ENCODE results near the gene IFT22. TPM values are rescaled to one million over a fixed set of nuclear protein-coding genes. Genes with fewer than 3 reads are reported as not detected.

Gene IFT22
- total RNA-seq, 1 experiment from 2014 or later: 21.3 TPM

DNA sequence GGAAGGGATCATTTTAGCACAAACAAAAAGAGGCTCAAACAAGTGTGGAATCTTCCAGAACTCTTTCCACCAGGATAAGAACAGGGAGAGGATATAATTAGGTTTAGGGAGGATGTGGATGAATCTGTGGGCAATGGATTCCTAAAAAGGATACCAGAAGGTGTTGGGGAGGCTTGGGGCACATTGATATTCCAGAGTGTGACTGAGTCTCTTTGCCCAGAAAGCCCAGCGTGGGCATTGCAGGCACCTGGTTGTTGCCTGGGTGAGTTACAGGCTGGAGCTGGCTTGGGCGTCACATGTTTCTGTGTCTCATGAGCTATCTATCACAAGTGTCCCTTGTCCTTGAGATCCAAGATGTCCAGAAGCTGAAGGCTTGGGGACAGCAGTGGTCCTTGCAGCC, 44.3 kb upstream of the IFT22 start:
- TF ChIP-seq, protein P1, sequence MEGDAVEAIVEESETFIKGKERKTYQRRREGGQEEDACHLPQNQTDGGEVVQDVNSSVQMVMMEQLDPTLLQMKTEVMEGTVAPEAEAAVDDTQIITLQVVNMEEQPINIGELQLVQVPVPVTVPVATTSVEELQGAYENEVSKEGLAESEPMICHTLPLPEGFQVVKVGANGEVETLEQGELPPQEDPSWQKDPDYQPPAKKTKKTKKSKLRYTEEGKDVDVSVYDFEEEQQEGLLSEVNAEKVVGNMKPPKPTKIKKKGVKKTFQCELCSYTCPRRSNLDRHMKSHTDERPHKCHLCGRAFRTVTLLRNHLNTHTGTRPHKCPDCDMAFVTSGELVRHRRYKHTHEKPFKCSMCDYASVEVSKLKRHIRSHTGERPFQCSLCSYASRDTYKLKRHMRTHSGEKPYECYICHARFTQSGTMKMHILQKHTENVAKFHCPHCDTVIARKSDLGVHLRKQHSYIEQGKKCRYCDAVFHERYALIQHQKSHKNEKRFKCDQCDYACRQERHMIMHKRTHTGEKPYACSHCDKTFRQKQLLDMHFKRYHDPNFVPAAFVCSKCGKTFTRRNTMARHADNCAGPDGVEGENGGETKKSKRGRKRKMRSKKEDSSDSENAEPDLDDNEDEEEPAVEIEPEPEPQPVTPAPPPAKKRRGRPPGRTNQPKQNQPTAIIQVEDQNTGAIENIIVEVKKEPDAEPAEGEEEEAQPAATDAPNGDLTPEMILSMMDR (conservative IDR thresholded peaks at IDR 0.05): no peak
- Histone ChIP-seq H3K56ac (ENCODE audit: insufficient read length, low read depth, low read length) (no peak overlapping the region), H3K9me3 (ENCODE audit: control insufficient read depth, low read depth, low read length) (no peaks in the 10 kb centered on the region), H2BK12ac (ENCODE audit: insufficient read length, low read depth, low read length) (no peak overlapping the region), H2AFZ (ENCODE audit: low read length) (no peak overlapping the region), H3K18ac (ENCODE audit: insufficient read length, low read depth, low read length) (no peak overlapping the region), H3K14ac (ENCODE audit: insufficient read depth, low read length) (no peak overlapping the region), H4K8ac (replicated peaks; ENCODE audit: insufficient read length, low read depth, low read length) (no peak overlapping the region), H4K91ac (ENCODE audit: insufficient read length, low read depth, low read length) (no peak overlapping the region), H3K23me2 (ENCODE audit: insufficient read length, low read depth, low read length, poor library complexity, severe bottlenecking) (peaks cover 5% of the 10 kb centered on the region), H3K9ac (ENCODE audit: extremely low read depth, insufficient read length, low read length) (no peak overlapping the region), H2AK5ac (ENCODE audit: insufficient read length, low read length) (no peak overlapping the region), H2BK120ac (ENCODE audit: low read depth, low read length, poor library complexity, severe bottlenecking) (no peak overlapping the region), H3K4me1 (ENCODE audit: insufficient read depth, low read length) (no peaks in the 10 kb centered on the region), H2BK5ac (ENCODE audit: insufficient read length, low read length) (no peak overlapping the region), H3K79me1 (ENCODE audit: insufficient read depth, low read depth, low read length, poor library complexity, severe bottlenecking) (peaks cover 9% of the 10 kb centered on the region), H3K4me2 (ENCODE audit: insufficient read depth, insufficient read length, low read length) (no peak overlapping the region), H4K5ac (ENCODE audit: insufficient read length, low read depth, low read length) (no peak overlapping the region), H2BK20ac (ENCODE audit: low read depth, low read length, poor library complexity, severe bottlenecking) (no peak overlapping the region), H3K4ac (ENCODE audit: low read depth, low read length) (no peak overlapping the region), H3K27ac (ENCODE audit: insufficient read length, low read depth, low read length) (no peak overlapping the region), H3T11ph (ENCODE audit: low read length) (no peak overlapping the region), H3K79me2 (ENCODE audit: insufficient read depth, low read length) (peaks cover 7% of the 10 kb centered on the region; the same call in 1 of the 2 replicates), H3K23ac (ENCODE audit: insufficient read length, low read depth, low read length) (no peak overlapping the region), H2BK15ac (ENCODE audit: low read depth, low read length) (no peak overlapping the region), H3K27me3 (ENCODE audit: insufficient read depth, low read length) (no peaks in the 10 kb centered on the region), H4K20me1 (ENCODE audit: control insufficient read depth, insufficient read depth, insufficient read length) (no peaks in the 10 kb centered on the region)
- Mint-ChIP-seq H3K4me3 (peak overlapping the region in 1 of 2 experiments; percentile 1; a peak in 1 of 5 replicates), H3K27ac (peak overlapping the region in 1 of 3 experiments; percentile 72; a peak in 2 of 7 replicates), H3K9me3 (peaks cover 0 to 5% of the 10 kb centered on the region in 2 experiments; a peak in 4 of 5 replicates), H3K4me1 (peaks cover 20 to 30% of the 10 kb centered on the region in 2 experiments), H3K27me3 (ENCODE audit: low read depth) (peaks cover 7% of the 10 kb centered on the region), H3K36me3 (ENCODE audit: insufficient read depth in 1 of 3, low read depth in 3 of 3) (peaks cover 8 to 36% (median 30%) of the 10 kb centered on the region in 3 experiments)
- DNase-seq: no peak
- WGBS (ENCODE audit: extremely low coverage, insufficient read length, low lambda C conversion rate): no CpG with 5 or more reads among the region's 2 CpGs

Data from H9 (cell line).